BJ (cell line): ENCODE data around the gene SERPINA4. TPM values are rescaled to one million over a fixed set of nuclear protein-coding genes. Genes with fewer than 3 reads are reported as not detected.
"Not testable (repeated sequence)": the region's sequence is repeated elsewhere in the genome, so short reads cannot be mapped to it uniquely, and the experiment has no call there.

Source experiments
- CTCF ChIA-PET: fragments of 350-600 bp; formaldehyde crosslinking; extraction: SDS; loops from one replicate; lab custom pipeline; 2021; ENCODE audit warnings: antibody characterized with exemption, inconsistent platforms; lab: Yijun Ruan, JAX
- POLR2A ChIA-PET: fragments of 300-600 bp; sonication (Branson Sonifier 250); formaldehyde crosslinking; extraction: SDS; loops from one replicate; lab custom pipeline; 2021; ENCODE audit warnings: antibody characterized with exemption; lab: Charles Lee
- DNase-seq: peaks from one replicate; pipeline ENCODE4 v3.0.0-alpha.2; 2011; ENCODE audit warnings: low read depth
- H3K27me3 ChIP-seq: 2 replicates; pipeline ENCODE4 v1.6.0; 2011; ENCODE audit warnings: low read length; ENCODE audit not compliant: control insufficient read depth, insufficient read depth
- H3K36me3 ChIP-seq: 2 replicates; pipeline ENCODE4 v1.5.1; 2011; ENCODE audit warnings: low read length; ENCODE audit not compliant: control insufficient read depth, insufficient read depth
- H3K4me3 ChIP-seq: 2 replicates; pipeline ENCODE4 v1.5.1; 2011; ENCODE audit warnings: low read depth, mild to moderate bottlenecking, control low read depth, low read length
- CTCF ChIP-seq: IDR thresholded peaks from 2 replicates; pipeline ENCODE4 v1.5.1; 2011; ENCODE audit warnings: low read depth, mild to moderate bottlenecking, control low read depth, inconsistent platforms, low read length, moderate library complexity; ENCODE audit not compliant: insufficient read depth
- polyA plus RNA-seq: library from polyadenylated mRNA; depleted of rRNA; stranded (reverse); fragments of >200 nt; gene quantifications from 2 replicates; pipeline ENCODE4 v1.2.3, GENCODE V29; 2011

SERPINA4 gene
- polyA plus RNA-seq, 1 experiment = not detected

- no peaks in the 10 kb centered on the region for H3K36me3 ChIP-seq
- TF ChIP-seq CTCF = no peak
- no peak overlapping the region for H3K4me3 ChIP-seq
- CTCF ChIA-PET = no interaction called here
- no peak for DNase-seq
- no peaks in the 10 kb centered on the region for H3K27me3 ChIP-seq
- POLR2A ChIA-PET = no interaction called here
These were observed 44.1 kb downstream of the SERPINA4 start for GRCh38 chr14:94605361-94605760.

- H3K27me3 ChIP-seq, H3K4me3 ChIP-seq, DNase-seq, H3K36me3 ChIP-seq, POLR2A ChIA-PET: not testable (repeated sequence)
- CTCF ChIA-PET = interaction anchor here (0.7 kb wide), 1 partner anchor 836 kb away, joined by 3 read pairs; no protein-coding TSS in a partner anchor
These were observed 47.7 kb downstream of the SERPINA4 start for GRCh38 chr14:94608966-94609365.

GRCh38 chr14:94611179-94611578 is 49.9 kb downstream of the SERPINA4 start:
- POLR2A ChIA-PET = no interaction called here

GRCh38 chr14:94612174-94612573 is 50.9 kb downstream of the SERPINA4 start, which contains the start of gene SERPINA3:
Gene SERPINA3 (plus strand): TSS chr14:94612391. CDS start chr14:94614442, 2,051 bp downstream.
- H3K27me3 ChIP-seq = no peaks in the 10 kb centered on the region
- no peak for DNase-seq
- ChIA-PET POLR2A (no interaction called here), CTCF (interaction anchor here (1.4 to 1.9 kb wide), 2 partner anchors 9 to 63 kb away, joined by 4 to 6 read pairs; no protein-coding TSS in a partner anchor)
- H3K36me3 ChIP-seq = no peaks in the 10 kb centered on the region
- TF ChIP-seq CTCF = no peak
- no peak within 1 kb of the TSS for H3K4me3 ChIP-seq

More at GRCh38 chr14:94611179-94611578, 49.9 kb downstream of the SERPINA4 start:
- CTCF ChIA-PET = interaction anchor here (0.5 to 1.9 kb wide), 3 partner anchors 13 to 574 kb away, joined by 3 to 6 read pairs (median 4); no protein-coding TSS in a partner anchor
- Histone ChIP-seq H3K4me3 (no peak overlapping the region), H3K36me3 (no peaks in the 10 kb centered on the region), H3K27me3 (no peaks in the 10 kb centered on the region)
- no peak for DNase-seq
- no peak for TF ChIP-seq CTCF

- no peaks in the 10 kb centered on the region for H3K36me3 ChIP-seq
- CTCF ChIA-PET = interaction anchor here (0.7 to 1.4 kb wide), 2 partner anchors 9 to 115 kb away, joined by 4 to 5 read pairs; no protein-coding TSS in a partner anchor
- no peak for TF ChIP-seq CTCF
- H3K4me3 ChIP-seq = no peak overlapping the region
- no peaks in the 10 kb centered on the region for H3K27me3 ChIP-seq
- POLR2A ChIA-PET = no interaction called here
- DNase-seq = no peak
These were observed 51.6 kb downstream of the SERPINA4 start for GRCh38 chr14:94612580-94613554.
